IMR-90 (cell line): ENCODE results near the gene PYGO2. TPM values are rescaled to one million over a fixed set of nuclear protein-coding genes. Genes with fewer than 3 reads are reported as not detected.

Experiments
- ATAC-seq: fragments of 200-7000 bp; cut with Tn5 transposase; 2 replicates; pipeline ENCODE4 v1.9.1; 2020; ENCODE audit warnings: low read depth, mild to moderate bottlenecking, moderate library complexity
- BruUV-seq: library from RNA; stranded (reverse); fragments of 400-500 nt; replicated peaks from 2 replicates; lab custom pipeline; 2021; lab: Mats Ljungman, UMichigan
- CTCF ChIA-PET: fragments of 300-600 bp; formaldehyde crosslinking; extraction: SDS; loops from one replicate; lab custom pipeline; 2021; ENCODE audit warnings: antibody characterized with exemption; lab: Yijun Ruan, JAX
- POLR2A ChIA-PET: fragments of 300-600 bp; sonication (Branson Sonifier 250); formaldehyde crosslinking; loops from one replicate; lab custom pipeline; 2022; ENCODE audit warnings: antibody characterized with exemption; ENCODE audit not compliant: unreplicated experiment; lab: Charles Lee
- DNase-seq: peaks from one replicate; pipeline ENCODE4 v3.0.0; 2013
- H2AFZ ChIP-seq: replicated peaks from 2 replicates; pipeline ENCODE3; 2013; ENCODE audit warnings: low read length, mild to moderate bottlenecking; ENCODE audit not compliant: poor library complexity
- H2AK5ac ChIP-seq: 2 replicates; pipeline ENCODE4 v1.6.1; 2013; ENCODE audit warnings: low read depth, low read length, inconsistent platforms
- H2AK9ac ChIP-seq: replicated peaks from 2 replicates; pipeline ENCODE3; 2013; ENCODE audit warnings: mild to moderate bottlenecking, low read depth, low read length, moderate library complexity; ENCODE audit not compliant: poor library complexity
- H2BK120ac ChIP-seq: 2 replicates; pipeline ENCODE4 v1.6.1; 2013; ENCODE audit warnings: low read depth, low read length, inconsistent platforms
- H2BK15ac ChIP-seq: 3 replicates; pipeline ENCODE4 v1.6.1; 2013; ENCODE audit warnings: low read depth, low read length, inconsistent platforms
- H2BK20ac ChIP-seq: 2 replicates; pipeline ENCODE4 v1.6.1; 2013; ENCODE audit warnings: low read depth, mild to moderate bottlenecking, inconsistent platforms, low read length, moderate library complexity
- H2BK5ac ChIP-seq: 2 replicates; pipeline ENCODE4 v1.6.1; 2013; ENCODE audit warnings: mild to moderate bottlenecking, low read depth, low read length, inconsistent platforms; ENCODE audit not compliant: poor library complexity, severe bottlenecking
- H3K14ac ChIP-seq: replicated peaks from 2 replicates; pipeline ENCODE4 v1.6.1; 2013; ENCODE audit warnings: low read depth, low read length, inconsistent platforms
- H3K18ac ChIP-seq: 2 replicates; pipeline ENCODE4 v1.6.1; 2013; ENCODE audit warnings: low read depth, low read length, control low read depth
- H3K23ac ChIP-seq: 2 replicates; pipeline ENCODE4 v1.6.1; 2013; ENCODE audit warnings: low read depth, low read length, inconsistent platforms
- H3K27ac ChIP-seq: 2 replicates; pipeline ENCODE4 v1.5.1; 2013; ENCODE audit warnings: mild to moderate bottlenecking, control low read depth, low read length; ENCODE audit not compliant: insufficient read depth
- H3K27me3 ChIP-seq: 2 replicates; pipeline ENCODE4 v1.6.1; 2013; ENCODE audit warnings: low read length; ENCODE audit not compliant: control insufficient read depth, insufficient read depth
- H3K36me3 ChIP-seq: 2 replicates; pipeline ENCODE4 v1.6.1; 2013; ENCODE audit warnings: low read length, mixed read lengths; ENCODE audit not compliant: control insufficient read depth, insufficient read depth
- H3K4ac ChIP-seq: 2 replicates; pipeline ENCODE4 v1.6.1; 2013; ENCODE audit warnings: low read depth, low read length, inconsistent platforms
- H3K4me1 ChIP-seq: 2 replicates; pipeline ENCODE4 v1.6.1; 2013; ENCODE audit warnings: low read length, mixed read lengths; ENCODE audit not compliant: control insufficient read depth, insufficient read depth
- H3K4me2 ChIP-seq: 2 replicates; pipeline ENCODE4 v1.6.1; 2013; ENCODE audit warnings: low read depth, mild to moderate bottlenecking, control low read depth, low read length, moderate library complexity
- H3K4me3 ChIP-seq: 2 replicates; pipeline ENCODE4 v1.5.1; 2013; ENCODE audit warnings: low read depth, mild to moderate bottlenecking, control low read depth, low read length, moderate library complexity; ENCODE audit not compliant: insufficient read depth
- H3K56ac ChIP-seq: 2 replicates; pipeline ENCODE4 v1.6.1; 2013; ENCODE audit warnings: low read length, inconsistent platforms; ENCODE audit not compliant: insufficient read depth; ENCODE audit errors: extremely low read depth
- H3K79me1 ChIP-seq, 2 experiments: 2 replicates each; pipeline ENCODE4 v1.6.1; 2013; ENCODE audit warnings: low read length in 2 of 2, inconsistent platforms in 1 of 2, low read depth in 1 of 2
- H3K9ac ChIP-seq: 2 replicates; pipeline ENCODE4 v1.6.1; 2013; ENCODE audit warnings: low read depth, low read length, control low read depth
- H3K9me1 ChIP-seq: 2 replicates; pipeline ENCODE4 v1.6.1; 2013; ENCODE audit warnings: low read length, inconsistent platforms; ENCODE audit not compliant: insufficient read depth
- H3K9me3 ChIP-seq: 2 replicates; pipeline ENCODE4 v1.6.1; 2013; ENCODE audit warnings: low read length; ENCODE audit not compliant: control insufficient read depth, insufficient read depth
- H4K20me1 ChIP-seq: 2 replicates; pipeline ENCODE4 v1.6.1; 2013; ENCODE audit warnings: low read length, inconsistent platforms; ENCODE audit not compliant: insufficient read depth
- H4K5ac ChIP-seq: 2 replicates; pipeline ENCODE4 v1.6.1; 2013; ENCODE audit warnings: mild to moderate bottlenecking, low read depth, low read length, control low read depth
- H4K8ac ChIP-seq, 2 experiments: 2 replicates each; pipeline ENCODE4 v1.6.1; 2013; ENCODE audit warnings: low read depth in 2 of 2, low read length in 2 of 2, control low read depth in 1 of 2, inconsistent platforms in 1 of 2
- H4K91ac ChIP-seq: 2 replicates; pipeline ENCODE4 v1.6.1; 2013; ENCODE audit warnings: low read depth, low read length, inconsistent platforms; ENCODE audit not compliant: insufficient read depth
- MAZ ChIP-seq: IDR thresholded peaks from 2 replicates; pipeline ENCODE4 v1.6.1; 2012; ENCODE audit warnings: low read depth, mild to moderate bottlenecking, low read length, improper control_type of control experiment, moderate library complexity, borderline replicate concordance
- MXI1 ChIP-seq: IDR thresholded peaks from 2 replicates; pipeline ENCODE4 v1.6.1; 2012; ENCODE audit warnings: low read depth, mild to moderate bottlenecking, low read length, moderate library complexity, borderline replicate concordance
- NFE2L2 ChIP-seq: fragments of 150-350 bp; IDR thresholded peaks from 2 replicates; pipeline ENCODE4 v1.6.1; 2016; ENCODE audit warnings: low read depth, mild to moderate bottlenecking, low read length
- USF2 ChIP-seq: fragments of 150-350 bp; IDR thresholded peaks from 2 replicates; pipeline ENCODE4 v1.6.1; 2017; ENCODE audit warnings: mild to moderate bottlenecking, antibody characterized with exemption, low read length, low read depth
- WGBS, 2 experiments: methylation state at CpG; one replicate each; pipeline versions ENCODE4 v1.1.5 to v1.1.7; 2013; ENCODE audit warnings: missing lambda C conversion rate in 2 of 2; ENCODE audit not compliant: insufficient read length in 1 of 2; ENCODE audit errors: extremely low coverage in 2 of 2; 5-methylcytosine and 5-hydroxymethylcytosine counted together
- dilution Hi-C: fragments of 300-500 bp; cut with HindIII; formaldehyde crosslinking; loops from one replicate; pipeline ENCODE4 v1.14.3; 2018; ENCODE audit warnings: low sequenced_read_pairs; ENCODE audit not compliant: unreplicated experiment
- in situ Hi-C: fragments of 300-500 bp; cut with MboI; formaldehyde crosslinking; loops from 3 replicates; pipeline ENCODE4 v1.14.3; 2019; ENCODE audit warnings: low sequenced_read_pairs, inconsistent platforms, mixed read lengths
- intact Hi-C: fragments of 100-400 bp; cut with micrococcal nuclease; formaldehyde crosslinking; loops from 2 replicates; pipeline ENCODE4 v1.10.0; 2022
- polyA plus RNA-seq, 3 experiments: library from polyadenylated mRNA; depleted of rRNA; stranded (reverse); fragments of >200 nt; gene quantifications; 2 replicates each; pipeline ENCODE4 v1.2.3, GENCODE V29; 2012; ENCODE audit warnings: low replicate concordance in 1 of 3
- total RNA-seq: library from RNA; depleted of rRNA; stranded (reverse); fragments of >200 nt; gene quantifications from 2 replicates; pipeline ENCODE4 v1.2.3, GENCODE V29; 2012

PYGO2 gene
- total and polyA plus RNA-seq, 2 of the 4 experiments (the other 2 are of a cell fraction) = 5.4 to 14.8 TPM

GRCh38 chr1:154963643-154964042, 2.1 kb upstream of the PYGO2 start:
- H2BK15ac ChIP-seq = no peak overlapping the region
- peak overlapping the region; percentile 20; the same call in 1 of the 2 replicates for H2AK5ac ChIP-seq
- no peaks in the 10 kb centered on the region for H3K9me3 ChIP-seq
- no peak overlapping the region for H3K4ac ChIP-seq
- H3K9ac ChIP-seq = no peak overlapping the region
- in situ Hi-C loops (no loop called here), intact Hi-C loops (no loop called here), dilution Hi-C loops (no loop called here)
- no peak overlapping the region for H2BK20ac ChIP-seq
- H3K36me3 ChIP-seq = peaks cover 63% of the 10 kb centered on the region
- no peaks in the 10 kb centered on the region for H3K9me1 ChIP-seq
- POLR2A ChIA-PET = no interaction called here
- no peak overlapping the region for H2BK120ac ChIP-seq
- no peak overlapping the region for H2AK9ac ChIP-seq
- no peak overlapping the region for H4K5ac ChIP-seq
- H3K4me3 ChIP-seq = no peak overlapping the region
- H3K23ac ChIP-seq = peak overlapping the region; percentile 61
- CTCF ChIA-PET = interaction anchor here (1.1 kb wide), 1 partner anchor 8 kb away, joined by 3 read pairs; the partner anchor contains the start of gene PBXIP1
- DNase-seq (no peak), ATAC-seq (no peak)
- no peak overlapping the region for H4K8ac ChIP-seq
- no peak overlapping the region for H3K27ac ChIP-seq
- no peak overlapping the region for H2AFZ ChIP-seq
- no TSS peak for BruUV-seq
- H2BK5ac ChIP-seq = no peak overlapping the region
- no peaks in the 10 kb centered on the region for H3K27me3 ChIP-seq
- no peak overlapping the region for H3K14ac ChIP-seq
- H3K79me1 ChIP-seq = peaks cover 30 to 75% of the 10 kb centered on the region in 2 experiments
- 40% methylated on average over 1 of the region's 8 CpGs; no CpG with 5 or more reads in 1 of the 2 experiments for WGBS, 2 experiments
- no peak overlapping the region for H3K18ac ChIP-seq
- TF ChIP-seq MAZ = no peak
- no peak for TF ChIP-seq MXI1
- no peak for TF ChIP-seq NFE2L2
- no peak for TF ChIP-seq USF2
- no peak overlapping the region for H3K56ac ChIP-seq
- peaks cover 39% of the 10 kb centered on the region for H4K20me1 ChIP-seq
- H3K4me2 ChIP-seq = no peak overlapping the region
- peaks cover 12% of the 10 kb centered on the region for H3K4me1 ChIP-seq
- H4K91ac ChIP-seq = no peak overlapping the region
